Right lobe of liver (tissue), 6 donors: Measurements from ENCODE around the gene CYLD. TPM values are rescaled to one million over a fixed set of nuclear protein-coding genes. Genes with fewer than 3 reads are reported as not detected.

ENCODE experiments used
- ATAC-seq, 4 donors: fragments of 200-7000 bp; cut with Tn5 transposase; one replicate each; pipeline ENCODE4 v1.9.1; 2020; ENCODE audit warnings: mild to moderate bottlenecking in 4 of 4, moderate library complexity in 4 of 4
- DNase-seq, 3 donors: peaks; one replicate each; pipeline ENCODE4 v3.0.0-alpha.2; 2020
- H3K27ac ChIP-seq, 3 donors: fragments of 200-600 bp; one replicate each; pipeline ENCODE4 v1.8.0; 2022
- H3K27me3 ChIP-seq, 2 donors: fragments of 200-600 bp; one replicate each; pipeline ENCODE4 v1.8.0; 2022
- H3K36me3 ChIP-seq, 4 donors: fragments of 200-600 bp; sonication (generic) in 1 of 4; one replicate each; pipeline versions ENCODE4 v1.5.1 to v1.8.0; 2017 to 2022; ENCODE audit warnings: control low read depth in 1 of 4
- H3K4me1 ChIP-seq, 4 donors: fragments of 200-600 bp; sonication (generic) in 1 of 4; one replicate each; pipeline versions ENCODE4 v1.5.1 to v1.8.0; 2017 to 2022; ENCODE audit warnings: control low read depth in 1 of 4
- H3K4me3 ChIP-seq, 3 donors: fragments of 200-600 bp; one replicate each; pipeline ENCODE4 v1.8.0; 2022
- H3K9me3 ChIP-seq, 4 donors: fragments of 200-600 bp; sonication (generic) in 1 of 4; one replicate each; pipeline versions ENCODE4 v1.5.1 to v1.8.0; 2017 to 2022; ENCODE audit warnings: control low read depth in 1 of 4
- POLR2A ChIP-seq: fragments of 450-650 bp; IDR thresholded peaks from one replicate; pipeline ENCODE4 v1.6.1; 2017; ENCODE audit warnings: antibody characterized with exemption, mild to moderate bottlenecking
- WGBS: methylation state at CpG from one replicate; pipeline ENCODE4 v1.1.6; 2018; ENCODE audit warnings: low coverage, low lambda C conversion rate; ENCODE audit not compliant: insufficient coverage; ENCODE audit errors: missing lambda C conversion rate; 5-methylcytosine and 5-hydroxymethylcytosine counted together
- intact Hi-C, 2 donors: fragments of 100-400 bp; cut with DNase I; formaldehyde crosslinking; loops; one replicate each; pipeline versions ENCODE4 v1.11.2 to v1.14.1; 2022
- total RNA-seq, 6 experiments: library from RNA; depleted of rRNA in 2 of 6; stranded (reverse); fragments of >200 nt in 2 of 6; fragmentation: NEBNext Ultra II Directional in 3 of 6; extraction: Animal tissue kit (Norgen Biotek cat#: 25700) in 3 of 6; gene quantifications; one replicate each; pipeline versions ENCODE4 v1.1.0 to v1.2.4, GENCODE V29; 2016 to 2023
- TF ChIP-seq, protein P1 (sequence below), 4 donors: fragments of 200-600 bp in 3 of 4; fragments of 450-650 bp in 1 of 4; IDR thresholded peaks; one replicate each; pipeline versions ENCODE4 v1.5.1 to v1.8.0; 2016 to 2022; ENCODE audit warnings: antibody characterized with exemption in 4 of 4, mild to moderate bottlenecking in 2 of 4
- donor health status: DM: no; HTN: yes; CAD: no.
- donor health status: DM: no; HTN: no; CAD: no.
- donor health status: DM: no; HTN: no; CAD: no.
- donor health status: DM: no; HTN: yes; CAD: no.
- donor health status: DM: no; HTN: yes; CAD: no.

CYLD gene
- total RNA-seq, 6 experiments from 2014 or later: 17.0 to 34.2 (median 19.5) TPM

DNA sequence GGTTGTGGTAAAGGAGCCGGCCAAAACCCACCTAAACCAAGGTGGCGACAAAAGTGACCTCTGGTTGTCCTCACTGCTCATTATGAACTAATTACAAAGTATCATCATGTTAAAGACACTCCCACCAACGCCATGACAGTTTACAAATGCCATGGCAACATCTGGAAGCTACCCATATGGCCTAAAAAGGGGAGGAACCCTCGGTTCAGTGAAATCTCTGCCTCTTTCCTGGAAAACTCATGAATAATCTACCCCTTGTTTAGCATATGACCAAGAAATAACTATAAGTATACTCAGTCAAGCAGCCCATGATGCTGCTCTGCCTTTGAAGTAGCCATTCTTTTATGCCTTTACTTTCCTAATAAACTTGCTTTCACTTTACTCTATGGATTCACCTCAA, 72.2 kb downstream of the CYLD start:
- no peaks in the 10 kb centered on the region for H3K36me3 ChIP-seq
- H3K4me3 ChIP-seq: no peak overlapping the region
- WGBS: 55% methylated on average over 4 of the region's 4 CpGs
- intact Hi-C loops: no loop called here
- ATAC-seq (no peak), DNase-seq (no peak)
- H3K9me3 ChIP-seq: no peaks in the 10 kb centered on the region
- no peaks in the 10 kb centered on the region for H3K4me1 ChIP-seq
- no peaks in the 10 kb centered on the region for H3K27me3 ChIP-seq
- TF ChIP-seq POLR2A: no peak
- TF ChIP-seq, protein P1, sequence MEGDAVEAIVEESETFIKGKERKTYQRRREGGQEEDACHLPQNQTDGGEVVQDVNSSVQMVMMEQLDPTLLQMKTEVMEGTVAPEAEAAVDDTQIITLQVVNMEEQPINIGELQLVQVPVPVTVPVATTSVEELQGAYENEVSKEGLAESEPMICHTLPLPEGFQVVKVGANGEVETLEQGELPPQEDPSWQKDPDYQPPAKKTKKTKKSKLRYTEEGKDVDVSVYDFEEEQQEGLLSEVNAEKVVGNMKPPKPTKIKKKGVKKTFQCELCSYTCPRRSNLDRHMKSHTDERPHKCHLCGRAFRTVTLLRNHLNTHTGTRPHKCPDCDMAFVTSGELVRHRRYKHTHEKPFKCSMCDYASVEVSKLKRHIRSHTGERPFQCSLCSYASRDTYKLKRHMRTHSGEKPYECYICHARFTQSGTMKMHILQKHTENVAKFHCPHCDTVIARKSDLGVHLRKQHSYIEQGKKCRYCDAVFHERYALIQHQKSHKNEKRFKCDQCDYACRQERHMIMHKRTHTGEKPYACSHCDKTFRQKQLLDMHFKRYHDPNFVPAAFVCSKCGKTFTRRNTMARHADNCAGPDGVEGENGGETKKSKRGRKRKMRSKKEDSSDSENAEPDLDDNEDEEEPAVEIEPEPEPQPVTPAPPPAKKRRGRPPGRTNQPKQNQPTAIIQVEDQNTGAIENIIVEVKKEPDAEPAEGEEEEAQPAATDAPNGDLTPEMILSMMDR (IDR thresholded peaks at IDR 0.05): no peak
- no peak overlapping the region for H3K27ac ChIP-seq

DNA sequence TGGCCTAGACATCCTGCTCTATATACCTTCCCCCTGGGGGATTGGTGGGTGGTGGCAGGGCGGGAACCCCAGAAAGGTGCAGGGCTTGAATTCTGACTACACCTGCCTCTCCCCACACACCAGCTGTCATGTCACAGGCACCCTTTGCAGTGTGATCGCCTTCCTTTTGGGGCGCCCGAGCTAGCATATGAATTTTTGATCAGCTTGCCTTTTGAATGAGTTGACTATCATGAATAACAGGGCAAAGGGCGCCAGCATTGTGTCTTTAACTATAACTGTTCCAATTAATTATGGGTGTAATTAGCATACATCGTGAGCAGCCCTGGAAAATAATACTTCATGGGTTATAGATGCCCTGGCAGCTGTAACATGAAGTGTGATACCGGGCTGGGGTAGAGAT, 72.7 kb downstream of the CYLD start:
- intact Hi-C loops: no loop called here
- WGBS: 94% methylated on average over 7 of the region's 7 CpGs
- Histone ChIP-seq H3K4me1 (no peaks in the 10 kb centered on the region), H3K4me3 (no peak overlapping the region), H3K9me3 (no peaks in the 10 kb centered on the region), H3K27me3 (no peaks in the 10 kb centered on the region), H3K36me3 (no peaks in the 10 kb centered on the region), H3K27ac (no peak overlapping the region)
- ATAC-seq (no peak), DNase-seq (no peak)
- no peak for TF ChIP-seq POLR2A
- TF ChIP-seq, protein P1 (IDR thresholded peaks at IDR 0.05): no peak

DNA sequence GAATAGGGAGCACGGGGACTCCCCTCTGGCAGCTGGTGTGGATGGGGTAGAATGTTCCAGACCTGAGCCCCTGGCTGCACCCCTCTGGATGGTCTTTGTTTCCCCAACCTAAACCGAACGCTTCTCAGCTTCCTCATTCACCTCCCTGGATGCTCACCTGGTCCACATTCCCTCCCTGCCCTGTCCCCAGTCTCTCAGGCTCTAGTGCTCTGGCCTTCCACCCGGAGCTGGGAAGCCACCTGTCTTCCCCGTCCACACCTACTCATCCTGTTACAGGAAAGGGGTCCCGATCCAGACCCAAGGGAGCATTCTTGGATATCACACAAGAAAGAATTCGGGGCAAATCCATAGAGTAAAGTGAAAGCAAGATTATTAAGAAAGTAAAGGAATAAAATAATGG, 73.5 kb downstream of the CYLD start:
- Histone ChIP-seq H3K4me3 (no peak overlapping the region), H3K4me1 (no peaks in the 10 kb centered on the region), H3K36me3 (no peaks in the 10 kb centered on the region), H3K27ac (no peak overlapping the region), H3K9me3 (no peaks in the 10 kb centered on the region), H3K27me3 (no peaks in the 10 kb centered on the region)
- no peak for DNase-seq
- TF ChIP-seq, protein P1 (IDR thresholded peaks at IDR 0.05): no peak
- TF ChIP-seq POLR2A: no peak
- WGBS: 79% methylated on average over 7 of the region's 7 CpGs
- no peak for ATAC-seq
- intact Hi-C loops: no loop called here

DNA sequence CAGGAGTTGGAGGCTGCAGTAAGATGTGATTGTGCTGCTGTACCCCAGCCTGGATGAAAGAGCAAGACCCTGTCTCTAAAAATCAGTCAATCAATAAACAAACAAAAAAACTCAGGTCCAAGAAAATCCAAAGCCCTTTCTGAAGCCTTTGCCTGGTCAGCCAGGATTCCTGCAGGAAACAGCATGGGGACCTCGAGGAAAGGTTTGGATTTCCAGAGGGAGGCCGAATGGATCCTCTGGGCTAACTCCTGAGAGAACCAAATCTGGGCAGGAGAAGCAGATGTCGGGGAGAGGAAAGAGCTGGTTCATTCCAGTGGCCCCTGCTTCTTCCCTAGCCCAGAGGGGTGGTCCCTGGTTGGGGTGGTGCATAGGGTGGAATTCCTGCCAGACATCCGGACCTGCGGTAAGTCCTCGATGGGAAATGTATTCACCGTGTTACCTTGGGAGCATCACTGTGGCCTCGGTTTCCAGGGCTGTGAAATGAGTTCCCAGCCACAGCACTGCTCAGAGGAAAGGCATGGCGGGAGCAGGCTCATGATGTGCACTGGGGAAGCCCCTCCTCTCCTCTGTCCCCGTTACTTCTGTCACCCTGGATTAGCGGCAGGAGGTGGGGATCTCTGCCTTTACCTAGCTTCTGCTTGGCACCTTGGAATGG, 75.1 kb downstream of the CYLD start:
- intact Hi-C loops: no loop called here
- no peak overlapping the region for H3K4me3 ChIP-seq
- WGBS: 67% methylated on average over 4 of the region's 11 CpGs
- H3K27me3 ChIP-seq: no peaks in the 10 kb centered on the region
- TF ChIP-seq, protein P1 (IDR thresholded peaks at IDR 0.05): no peak
- TF ChIP-seq POLR2A: no peak
- ATAC-seq: no peak
- no peak overlapping the region for H3K27ac ChIP-seq
- H3K4me1 ChIP-seq: no peaks in the 10 kb centered on the region
- no peaks in the 10 kb centered on the region for H3K36me3 ChIP-seq
- no peaks in the 10 kb centered on the region for H3K9me3 ChIP-seq
- no peak for DNase-seq

DNA sequence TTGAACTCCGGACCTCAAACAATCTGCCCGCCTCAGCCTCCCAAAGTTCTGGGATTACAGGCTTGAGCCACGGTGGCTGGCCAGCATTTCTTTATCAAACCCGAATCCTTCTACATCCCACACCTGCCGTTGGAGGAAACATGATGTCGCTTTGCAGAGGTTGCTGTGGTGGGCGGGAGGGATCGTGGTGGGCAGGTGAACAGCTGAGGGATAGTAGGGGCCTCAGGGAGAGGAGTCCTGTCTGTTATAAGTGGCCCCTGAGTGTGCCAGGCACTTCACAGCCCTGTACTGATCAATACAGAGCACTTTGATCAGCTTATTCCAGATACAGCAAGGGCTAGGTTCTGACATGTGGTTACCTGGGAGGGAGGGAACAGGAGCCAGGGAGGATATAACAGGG, 76.5 kb downstream of the CYLD start:
- no peak for ATAC-seq

More for the DNA sequence above, 76.5 kb downstream of the CYLD start:
- Histone ChIP-seq H3K27me3 (no peaks in the 10 kb centered on the region), H3K4me3 (no peak overlapping the region), H3K4me1 (no peaks in the 10 kb centered on the region), H3K36me3 (no peaks in the 10 kb centered on the region), H3K27ac (no peak overlapping the region), H3K9me3 (no peaks in the 10 kb centered on the region)
- intact Hi-C loops: no loop called here
- TF ChIP-seq, protein P1 (IDR thresholded peaks at IDR 0.05): no peak
- no peak for DNase-seq
- 90% methylated on average over 7 of the region's 8 CpGs for WGBS
